GM19035 (cell line): ENCODE data around the gene FABP6.
"Not testable (repeated sequence)": the region's sequence is repeated elsewhere in the genome, so short reads cannot be mapped to it uniquely, and the experiment has no call there.

ENCODE experiments used
- ATAC-seq: cut with Tn5 transposase; IDR thresholded peaks from one replicate; pipeline ENCODE4 v1.9.1; 2021; ENCODE audit not compliant: unreplicated experiment

Gene FABP6

DNA sequence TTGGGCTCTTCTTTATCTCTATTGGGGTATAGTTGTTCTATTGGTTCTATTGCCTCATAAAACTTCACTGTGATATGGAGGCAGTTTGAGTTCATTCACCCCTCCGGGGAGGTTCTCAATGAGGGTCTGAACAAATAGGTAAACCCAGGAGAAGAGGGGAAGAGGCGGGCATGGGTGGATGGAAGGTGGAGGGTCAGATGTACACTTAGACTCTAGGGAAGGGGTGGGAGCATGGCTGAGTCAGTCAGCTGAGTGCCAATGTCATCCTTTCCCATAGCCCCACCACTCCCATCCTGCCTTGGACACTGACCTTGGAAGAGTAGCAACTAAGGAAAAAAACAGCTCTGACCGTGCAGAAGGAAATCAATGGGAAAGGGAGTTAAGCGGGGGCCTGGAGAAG, 9.9 kb upstream of the FABP6 start:
- ATAC-seq = no peak

DNA sequence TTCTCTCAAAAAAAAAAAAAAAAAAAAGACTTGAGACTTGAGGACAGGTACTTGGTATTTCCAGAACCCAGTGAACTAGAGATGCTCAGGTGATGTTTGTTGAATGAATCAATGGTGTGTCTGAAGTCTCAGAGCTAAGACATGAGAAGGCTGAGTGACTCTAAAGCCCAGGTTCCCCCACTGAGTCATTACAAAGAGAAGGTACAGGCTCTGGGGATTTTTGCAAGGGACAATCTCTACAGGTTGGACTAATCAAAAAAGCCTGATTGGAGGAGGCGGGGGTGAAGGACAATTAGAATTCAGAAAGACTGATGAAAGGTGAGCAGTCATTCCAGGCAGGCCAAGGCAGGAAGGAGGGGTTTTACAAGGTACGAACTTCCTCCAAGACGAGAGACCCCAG, 8.2 kb upstream of the FABP6 start:
- ATAC-seq = no peak

DNA sequence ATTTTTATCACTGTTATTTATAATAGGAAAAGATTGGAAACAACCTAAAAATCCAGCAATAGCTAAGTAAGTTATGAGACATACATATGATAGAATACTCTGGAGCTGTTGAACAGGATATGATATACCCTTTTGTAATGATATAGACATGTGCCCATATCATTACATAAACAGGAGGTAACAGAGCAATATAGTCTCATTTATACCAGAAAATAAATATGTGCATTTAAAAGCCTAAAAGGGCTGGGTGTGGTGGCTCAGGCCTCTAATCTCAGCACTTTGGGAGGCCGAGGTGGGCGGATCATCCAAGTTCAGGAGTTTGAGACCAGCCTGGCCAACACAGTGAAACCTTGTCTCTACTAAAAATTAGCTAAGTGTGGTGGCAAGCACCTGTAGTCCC, 2.3 kb upstream of the FABP6 start:
- ATAC-seq = no peak

DNA sequence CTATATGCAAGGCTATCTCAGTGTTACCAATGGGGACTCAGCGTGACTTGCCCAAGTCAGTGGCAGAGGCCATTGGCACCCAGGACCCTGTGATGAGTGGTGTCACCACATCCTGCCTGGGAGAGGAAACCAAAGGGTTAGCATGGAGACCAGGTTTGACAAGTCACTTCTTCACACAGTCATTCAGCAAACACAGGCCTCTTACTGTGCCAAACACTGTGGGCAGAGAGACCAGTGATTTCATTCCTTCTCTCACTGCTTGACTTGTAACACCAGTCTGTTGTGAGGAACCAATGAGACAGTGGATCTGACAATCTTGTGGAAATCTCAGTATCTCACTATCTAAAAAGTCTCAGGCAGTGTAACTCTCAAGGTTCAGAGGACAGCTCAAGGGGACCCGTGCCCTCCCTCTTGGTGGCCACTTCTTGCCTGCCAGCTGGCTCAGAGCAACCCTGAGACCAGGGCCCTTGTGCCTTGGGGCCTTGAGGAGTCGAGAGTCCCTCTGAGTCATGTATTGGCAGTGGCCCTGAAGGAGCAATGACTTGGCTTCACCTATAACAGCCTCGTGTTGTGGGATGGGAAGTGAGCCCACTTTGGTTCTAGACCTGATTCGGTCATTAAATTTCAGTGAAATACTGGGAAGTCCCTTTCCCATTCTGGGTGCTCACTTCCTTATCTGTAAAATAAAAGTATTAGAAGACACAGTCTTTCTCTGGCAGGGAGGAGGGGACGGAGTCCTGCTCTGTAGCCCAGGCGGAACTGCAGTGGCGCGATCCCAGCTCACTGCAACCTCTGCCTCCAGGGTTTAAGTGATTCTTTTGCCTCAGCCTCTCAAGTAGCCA, 1.6 kb downstream of the FABP6 start:
- no peak for ATAC-seq

DNA sequence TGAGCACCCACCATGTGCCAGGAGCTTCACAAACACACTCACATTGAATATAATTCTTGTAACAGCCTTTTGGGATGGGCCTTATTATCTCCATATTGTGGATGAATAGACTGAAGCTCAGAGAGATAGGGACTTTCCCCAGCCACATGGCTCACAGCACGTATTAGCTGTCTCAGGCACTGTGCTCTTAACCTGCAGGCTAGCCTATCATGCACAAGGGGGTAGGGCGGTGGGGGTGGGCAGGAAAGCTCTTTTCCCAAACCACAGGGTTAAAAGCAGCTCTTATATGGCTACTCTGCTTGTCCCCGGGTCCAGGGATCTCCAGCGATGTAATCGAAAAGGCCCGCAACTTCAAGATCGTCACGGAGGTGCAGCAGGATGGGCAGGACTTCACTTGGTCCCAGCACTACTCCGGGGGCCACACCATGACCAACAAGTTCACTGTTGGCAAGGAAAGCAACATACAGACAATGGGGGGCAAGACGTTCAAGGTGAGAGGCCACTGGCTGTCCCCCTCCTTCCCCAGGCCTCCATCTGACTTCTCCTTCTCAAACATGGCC, 2.6 kb downstream of the FABP6 start:
- no peak for ATAC-seq

DNA sequence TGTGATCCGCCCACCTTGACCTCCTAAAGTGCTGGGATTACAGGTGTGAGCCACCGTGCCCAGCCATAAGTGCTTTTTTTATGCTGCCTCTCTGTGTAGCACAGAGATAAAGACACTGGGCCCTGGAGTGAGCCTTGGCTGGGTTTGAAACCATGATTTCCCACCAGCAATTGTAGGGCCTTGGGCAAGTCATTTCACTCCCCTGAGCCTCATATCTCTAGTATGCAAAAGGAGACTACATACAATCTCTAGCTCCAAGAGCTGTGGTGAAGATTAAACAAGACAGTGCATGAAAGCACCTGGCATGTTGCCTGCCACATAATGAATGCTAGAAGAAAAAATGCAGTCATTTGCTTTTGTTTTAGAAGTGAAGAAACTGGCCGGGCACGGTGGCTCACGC, 3.9 kb downstream of the FABP6 start:
- no peak for ATAC-seq

DNA sequence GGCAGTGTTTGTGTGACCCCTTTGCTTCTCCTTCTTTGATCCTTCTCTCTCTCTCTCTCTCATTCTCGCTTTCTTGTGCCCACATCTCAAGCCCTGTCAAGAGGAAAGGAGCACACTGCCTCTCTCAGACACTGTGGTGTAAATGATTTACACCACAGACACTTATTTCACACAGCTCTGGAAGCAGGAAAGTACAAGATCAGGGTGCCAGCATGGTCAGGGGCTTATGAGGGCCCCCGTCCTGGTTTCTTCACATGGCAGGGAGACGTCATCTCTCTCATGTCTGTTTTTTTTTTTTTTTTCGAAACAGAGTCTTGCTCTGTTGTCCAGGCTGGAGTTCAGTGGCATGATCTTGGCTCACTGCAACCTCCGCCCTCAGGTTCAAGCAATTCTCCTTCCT, 6.4 kb downstream of the FABP6 start:
- ATAC-seq = no peak

DNA sequence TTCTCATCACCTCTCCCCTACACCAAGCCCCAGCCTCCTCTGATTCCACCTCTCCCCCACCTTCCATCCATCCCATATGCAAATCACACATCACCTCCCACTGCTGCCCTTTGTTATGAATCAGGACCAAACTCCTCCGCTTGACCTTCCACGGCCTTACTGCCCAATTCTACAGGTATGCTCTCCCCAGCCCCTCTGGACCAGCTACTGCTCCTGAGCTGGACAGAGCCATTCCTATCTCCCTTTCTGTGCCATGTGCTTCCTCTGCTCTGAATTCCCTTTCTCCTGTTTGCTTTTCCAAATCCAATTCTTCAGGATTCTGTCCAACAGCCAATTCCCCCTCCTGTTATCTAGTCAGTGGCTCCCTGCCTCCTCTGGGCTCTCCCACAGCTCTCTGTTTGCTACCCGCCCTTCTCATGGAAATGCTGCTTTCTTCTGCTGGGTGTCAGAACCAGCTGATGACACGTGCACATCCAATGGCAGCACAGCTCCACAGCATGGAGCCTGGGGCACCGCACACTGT, 8.3 kb downstream of the FABP6 start:
- no peak for ATAC-seq

DNA sequence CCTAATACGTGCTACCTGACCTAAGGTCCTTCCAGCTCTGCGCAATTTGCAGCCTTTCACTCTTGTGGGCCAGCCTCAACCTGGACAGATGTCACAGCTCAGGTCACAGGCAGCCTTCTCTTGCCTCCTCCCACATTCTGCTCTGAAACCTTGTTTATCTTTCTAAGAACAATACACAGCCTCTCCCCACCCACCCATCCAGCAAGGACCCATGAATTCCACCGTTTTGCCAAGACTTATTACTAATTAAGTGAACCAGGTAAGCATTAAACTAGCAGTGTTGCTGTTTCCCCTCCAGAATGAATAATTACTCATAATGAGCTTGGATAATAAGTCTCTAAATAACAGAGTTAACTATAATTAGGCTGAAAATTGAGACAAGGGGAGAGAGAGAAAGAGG, 11.0 kb downstream of the FABP6 start:
- no peak for ATAC-seq

DNA sequence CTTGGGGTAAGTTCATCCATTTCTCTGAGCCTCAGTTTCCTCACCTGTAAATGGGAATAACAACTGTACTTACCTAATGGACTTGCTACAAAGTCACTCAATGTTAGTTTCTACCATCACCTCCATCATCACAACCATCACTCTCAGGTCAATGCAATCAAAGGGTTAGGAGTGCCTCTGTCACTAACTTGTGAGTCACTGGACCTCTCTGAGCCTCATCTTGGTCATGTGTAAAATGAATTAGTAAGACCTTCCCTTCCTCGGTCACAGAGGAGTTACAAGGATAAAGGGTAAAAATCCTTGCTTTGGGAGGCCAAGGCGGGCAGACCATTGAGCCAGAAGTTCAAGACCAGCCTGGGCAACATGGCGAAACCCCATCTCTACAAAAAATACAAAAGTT, 12.8 kb downstream of the FABP6 start:
- ATAC-seq = no peak

DNA sequence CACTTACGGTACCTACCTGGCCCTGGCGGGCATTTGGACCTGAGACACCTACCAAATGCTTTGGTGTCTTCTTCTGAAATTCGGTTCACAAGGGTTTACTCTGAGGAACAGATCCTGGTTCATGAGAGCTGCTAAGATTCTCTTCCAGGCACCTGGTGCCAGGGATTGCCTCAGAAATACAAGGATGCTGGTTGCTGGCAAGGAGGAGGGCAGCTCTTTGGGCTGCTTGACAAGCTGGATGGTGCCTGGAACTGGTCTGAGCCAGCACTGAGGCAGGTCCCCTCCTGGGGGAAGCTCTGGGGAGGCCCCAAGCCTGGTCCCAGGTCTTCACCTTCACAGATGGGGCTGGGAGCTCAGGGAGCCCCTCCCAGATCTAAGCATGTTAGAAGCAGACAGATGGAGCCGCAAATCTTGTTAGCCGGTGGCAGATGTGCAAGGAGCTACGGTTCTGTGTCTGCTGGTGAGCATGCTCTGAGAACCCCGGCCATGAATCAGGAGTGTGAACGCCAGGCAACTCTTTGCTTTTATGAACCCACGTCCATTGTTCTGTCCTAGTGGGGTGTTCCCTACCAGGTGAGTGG, 16.3 kb downstream of the FABP6 start:
- ATAC-seq = no peak

DNA sequence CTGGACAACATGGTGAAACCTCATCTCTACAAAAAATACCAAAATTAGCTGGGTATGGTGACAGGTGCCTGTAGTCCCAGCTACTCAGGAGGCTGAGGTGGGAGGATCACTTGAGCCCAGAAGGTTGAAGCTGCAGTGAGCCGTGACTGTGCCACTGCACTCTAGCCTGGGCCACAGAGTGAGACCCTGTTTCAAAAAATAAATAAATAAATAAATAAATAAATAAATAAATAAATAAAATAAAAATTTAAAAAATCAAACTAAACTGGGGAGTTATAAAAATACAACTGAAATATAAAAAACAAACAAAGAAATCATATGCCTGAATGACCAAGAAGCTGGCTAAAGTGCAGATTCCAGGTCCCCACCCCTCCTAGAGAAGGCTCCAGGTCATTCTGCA, 20.3 kb downstream of the FABP6 start:
- ATAC-seq = not testable (repeated sequence)

DNA sequence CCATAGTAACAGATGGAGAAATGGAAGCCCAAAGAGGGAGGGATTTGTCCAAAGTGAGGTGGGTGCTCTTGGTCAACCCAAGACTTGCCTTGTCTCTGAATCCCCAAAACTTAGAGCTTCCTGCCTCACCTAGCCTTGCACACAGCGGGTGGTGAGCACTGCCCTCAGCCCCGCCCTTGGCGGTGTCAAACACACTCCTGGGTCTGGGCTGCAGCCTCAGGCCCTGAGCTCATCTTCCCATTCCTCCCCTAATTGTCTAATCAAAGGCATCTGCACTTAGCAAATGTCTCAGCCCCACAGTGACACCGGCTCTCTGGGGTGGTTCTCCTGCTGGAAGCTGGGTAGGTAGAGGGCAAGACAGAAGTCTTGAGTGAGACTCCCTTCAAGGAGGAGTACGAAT, 20.9 kb downstream of the FABP6 start:
- no peak for ATAC-seq

DNA sequence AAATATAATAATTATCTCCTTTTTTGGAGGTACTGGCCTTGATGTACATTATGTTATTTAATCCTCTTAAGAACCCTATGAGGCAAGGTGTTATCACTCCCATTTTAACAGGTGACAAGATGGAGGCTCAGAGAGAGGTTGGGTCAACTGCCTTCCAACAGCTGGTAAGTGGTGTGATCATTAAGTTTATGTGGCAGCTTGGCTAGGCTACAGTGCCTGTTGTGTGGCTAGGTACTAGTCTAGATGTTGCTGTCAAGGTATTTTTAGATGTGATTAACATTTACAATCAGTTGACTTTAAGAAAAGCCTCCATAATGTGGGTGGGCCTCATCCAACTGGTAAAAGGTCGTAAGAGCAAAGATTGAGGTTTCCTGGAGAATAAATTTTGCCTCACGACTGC, 21.5 kb downstream of the FABP6 start:
- no peak for ATAC-seq

DNA sequence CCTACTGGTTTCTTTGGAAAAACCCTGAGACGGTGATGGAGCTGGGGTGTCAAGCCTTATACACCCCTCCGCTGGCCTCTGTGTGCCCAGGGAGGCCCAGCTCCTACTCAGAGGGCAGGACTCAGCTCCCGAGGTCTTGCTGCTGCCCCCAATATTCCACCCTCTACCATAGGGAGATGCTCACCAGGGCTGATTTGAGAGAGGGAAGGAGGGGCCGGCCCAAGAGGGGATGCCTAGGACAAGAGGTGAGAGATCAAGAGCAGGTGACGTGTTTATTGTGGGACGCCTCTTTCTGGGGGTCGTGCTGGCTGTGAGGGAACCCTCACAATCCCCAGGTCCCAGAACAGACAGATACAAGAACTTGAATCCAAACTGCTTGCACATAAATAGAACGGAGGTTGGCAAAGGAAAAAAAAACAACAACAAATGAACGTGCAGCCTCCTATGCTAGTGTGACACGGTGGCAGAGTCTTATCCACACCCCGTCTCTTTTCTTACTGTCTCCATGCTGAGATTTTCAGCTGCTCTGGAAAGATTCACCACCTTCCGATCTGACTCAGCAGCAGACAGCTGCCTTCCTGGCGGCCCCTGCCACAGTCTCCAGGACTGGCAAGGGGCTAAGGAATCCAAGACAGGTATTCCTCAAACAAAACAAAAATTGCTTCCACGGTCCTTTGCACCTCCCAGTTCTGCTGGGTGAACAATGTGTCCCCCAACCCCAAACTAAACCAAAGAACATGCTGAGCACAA, 22.3 kb downstream of the FABP6 start:
- no peak for ATAC-seq

DNA sequence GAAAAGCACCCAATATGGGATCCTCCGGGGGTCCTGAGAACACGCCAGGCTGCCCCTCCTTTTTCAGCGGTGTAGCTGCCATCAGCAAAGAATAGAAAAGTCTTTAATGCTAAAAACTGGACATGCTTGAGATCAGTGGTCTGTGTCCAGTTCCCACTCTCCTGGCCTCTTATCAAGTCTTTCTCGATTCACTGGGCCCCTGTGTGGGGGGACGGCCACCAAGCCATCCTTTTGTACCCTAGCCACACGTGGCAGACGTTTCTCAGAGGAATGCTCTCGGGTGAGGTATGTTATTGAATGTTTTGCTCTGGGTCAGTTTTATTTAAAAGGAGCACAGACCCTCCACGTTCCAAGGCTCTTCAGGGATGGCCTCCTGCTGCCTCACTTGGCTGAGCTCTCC, 23.6 kb downstream of the FABP6 start:
- ATAC-seq = no peak

DNA sequence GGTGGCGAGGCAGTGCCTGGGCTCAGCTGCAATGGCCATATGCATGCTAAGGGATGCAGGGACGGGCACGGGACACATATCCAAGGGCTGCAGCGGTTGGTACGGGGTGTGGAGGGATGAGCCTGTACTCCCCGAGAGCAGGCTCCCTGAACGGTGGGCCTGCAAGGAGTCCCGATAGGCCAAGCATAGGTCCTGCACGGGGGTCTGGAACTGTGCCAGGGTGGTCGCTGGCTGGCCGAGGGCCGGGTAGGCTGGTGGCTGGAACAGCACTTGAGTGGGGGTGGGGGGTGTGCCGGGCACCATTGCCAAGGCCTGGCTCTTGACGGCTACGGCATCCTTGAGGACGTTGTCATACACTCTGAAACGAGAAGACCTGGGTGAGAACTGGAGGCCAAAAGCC, 24.1 kb downstream of the FABP6 start:
- ATAC-seq = no peak

DNA sequence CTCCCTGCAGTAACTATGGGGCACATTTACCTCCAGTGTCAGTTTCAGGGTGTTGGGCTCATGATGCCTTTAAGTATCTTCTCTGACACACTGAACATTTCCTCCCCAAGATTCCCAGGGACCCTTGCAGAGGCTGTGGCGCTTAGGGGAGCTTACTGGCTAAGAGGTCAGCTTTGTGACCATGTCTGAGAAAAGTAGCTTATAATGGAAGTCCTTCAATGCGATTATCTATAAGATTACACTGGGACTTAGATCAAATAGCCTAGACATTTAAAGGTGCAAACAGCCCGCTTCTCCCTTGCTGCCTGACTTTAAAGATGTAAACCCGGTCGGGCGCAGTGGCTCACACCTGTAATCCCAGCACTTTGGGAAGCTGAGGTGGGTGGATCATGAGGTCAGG, 25.4 kb downstream of the FABP6 start:
- no peak for ATAC-seq

DNA sequence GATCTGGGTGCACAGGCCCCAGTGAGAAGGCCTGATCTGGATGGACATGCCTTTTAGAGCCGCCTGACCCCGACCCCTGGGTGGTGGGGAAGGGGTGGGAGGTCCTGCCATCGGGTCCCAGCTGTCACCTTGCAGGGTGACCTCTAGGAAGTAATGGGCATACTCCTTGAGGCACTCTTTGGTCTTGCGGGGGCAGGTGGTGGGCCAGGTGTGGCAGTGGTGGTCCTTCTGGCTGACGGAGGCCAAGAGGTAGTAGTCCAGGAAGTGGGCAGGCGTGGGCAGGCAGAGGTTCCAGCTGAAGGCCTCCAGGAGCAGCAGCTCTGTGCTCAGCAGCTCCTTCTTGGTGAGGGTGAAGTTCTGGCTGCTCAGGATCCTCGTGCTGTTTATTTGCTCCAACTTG, 30.0 kb downstream of the FABP6 start:
- ATAC-seq = no peak

DNA sequence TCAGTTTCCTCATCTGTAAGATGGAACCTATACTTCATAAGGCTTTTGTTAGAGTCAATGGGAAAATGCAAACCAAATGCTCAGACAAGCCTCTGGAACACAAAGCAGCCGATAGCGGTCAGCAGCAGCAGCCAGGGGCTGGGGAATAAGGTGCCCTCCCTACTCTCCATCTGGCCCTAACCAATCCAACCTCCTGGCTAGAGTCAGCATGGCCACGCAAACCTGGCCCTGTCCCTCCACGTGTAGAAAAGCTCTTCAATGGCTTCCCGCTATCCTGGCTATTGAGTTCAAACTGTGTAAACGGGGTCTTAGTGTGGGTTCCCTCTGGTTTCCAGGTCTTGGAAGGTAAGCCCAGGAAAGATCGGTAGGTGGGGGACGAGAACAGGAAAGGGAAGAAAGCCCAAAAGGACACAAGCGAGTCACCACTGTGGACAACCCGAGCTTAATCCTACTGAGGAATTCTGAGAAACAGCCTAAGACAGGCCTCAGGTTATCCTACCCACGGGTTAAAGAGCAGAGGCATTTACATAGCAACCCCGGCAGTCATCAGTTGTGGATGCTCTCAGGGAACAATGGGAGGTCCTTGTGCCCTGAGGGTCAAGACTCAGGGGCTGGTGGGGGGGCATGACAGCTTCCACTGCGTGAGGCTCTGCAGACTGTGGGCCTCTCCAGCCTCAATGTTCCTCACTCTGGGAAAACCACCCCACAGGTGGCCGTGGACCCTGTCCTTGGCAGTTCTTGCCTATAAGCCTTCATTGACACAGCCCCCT, 30.9 kb downstream of the FABP6 start:
- no peak for ATAC-seq
